GM19397 (cell line): Measurements from ENCODE around the gene ITGB1.
"Not testable (repeated sequence)": the region's sequence is repeated elsewhere in the genome, so short reads cannot be mapped to it uniquely, and the experiment has no call there.

Experiments
- ATAC-seq: cut with Tn5 transposase; IDR thresholded peaks from one replicate; pipeline ENCODE4 v1.9.1; 2021; ENCODE audit warnings: mild to moderate bottlenecking, moderate library complexity; ENCODE audit not compliant: unreplicated experiment

Gene ITGB1

DNA sequence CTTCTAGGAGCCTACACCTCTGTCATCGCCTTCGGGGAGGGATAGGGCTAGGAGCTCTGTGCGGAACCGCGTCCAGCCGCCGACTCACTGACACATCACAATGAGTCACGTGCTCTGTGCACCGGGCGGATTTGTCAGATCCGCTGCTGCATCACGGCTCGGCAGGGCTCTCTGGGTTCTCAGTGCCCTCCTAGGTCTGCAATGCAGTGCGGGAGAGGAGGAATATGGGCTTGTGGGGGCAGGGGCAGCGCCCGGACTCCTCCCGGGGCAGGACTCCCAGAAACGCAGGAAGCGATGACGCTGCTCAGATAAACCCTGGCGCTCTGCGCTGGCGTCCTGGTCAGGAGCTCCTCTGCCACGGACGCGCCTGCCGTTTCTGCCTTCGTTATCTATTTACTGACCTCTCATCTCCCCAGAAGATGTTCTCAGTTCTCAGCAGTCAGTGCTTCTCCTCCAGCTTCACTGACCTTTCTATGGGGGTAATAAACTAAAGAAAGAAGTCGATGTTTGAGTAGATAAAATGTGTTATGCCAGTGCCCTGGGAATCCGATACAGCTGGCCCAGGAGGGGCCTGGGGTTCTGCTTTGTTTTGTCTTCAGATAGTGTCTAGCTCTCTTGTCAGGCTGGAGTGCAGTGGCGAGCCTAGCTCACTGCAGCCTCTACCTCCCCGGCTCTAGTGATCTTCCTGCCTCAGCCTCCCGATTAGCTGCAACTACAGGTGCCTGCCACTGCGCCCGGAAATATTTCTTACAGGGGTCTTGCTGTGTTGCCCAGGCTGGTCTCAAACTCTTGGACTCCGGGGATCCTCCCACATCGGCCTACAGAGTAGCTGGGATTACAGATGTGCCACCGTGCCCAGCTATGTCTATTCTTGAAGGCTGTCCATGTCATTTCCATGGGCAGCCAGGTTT is 22.8 kb upstream of the ITGB1 start:
- peak; percentile 97 for ATAC-seq

DNA sequence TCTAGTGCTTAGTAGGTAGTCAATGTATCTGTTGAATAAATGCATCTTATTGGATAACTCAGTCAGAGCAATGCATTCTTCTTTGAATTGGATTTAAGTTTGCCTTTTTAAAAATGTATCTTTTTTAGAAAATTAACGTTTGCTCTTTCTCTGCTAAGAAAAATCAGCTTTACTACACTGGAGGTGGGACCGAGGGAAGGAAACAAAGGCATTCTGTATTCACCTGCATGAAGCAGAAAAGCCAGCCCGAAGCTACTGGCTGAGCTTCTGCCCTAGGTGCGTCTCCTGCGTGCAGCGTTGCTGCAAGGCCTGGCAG is 22.2 kb upstream of the ITGB1 start:
- ATAC-seq, result no peak

DNA sequence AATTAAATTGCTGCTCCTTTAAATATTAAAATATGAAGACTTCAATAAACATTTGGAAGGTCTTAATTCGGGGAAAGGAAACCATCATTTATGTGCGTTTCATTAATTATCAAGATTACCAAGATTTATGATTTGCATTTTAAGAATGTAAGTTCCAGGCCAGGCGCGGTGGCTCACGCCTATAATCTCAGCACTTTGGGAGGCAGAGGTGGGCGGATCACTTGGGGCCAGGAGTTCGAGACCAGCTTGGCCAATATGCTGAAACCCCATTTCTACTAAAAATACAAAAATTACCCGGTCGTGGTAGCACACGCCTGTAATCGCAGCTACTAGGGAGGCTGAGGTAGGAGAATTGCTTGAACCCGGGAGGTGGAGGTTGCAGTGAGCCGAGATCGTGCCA is 21.7 kb upstream of the ITGB1 start:
- ATAC-seq, result not testable (repeated sequence)

GRCh38 chr10:32979041-32979440 is 21.0 kb upstream of the ITGB1 start:
- ATAC-seq, result no peak

DNA sequence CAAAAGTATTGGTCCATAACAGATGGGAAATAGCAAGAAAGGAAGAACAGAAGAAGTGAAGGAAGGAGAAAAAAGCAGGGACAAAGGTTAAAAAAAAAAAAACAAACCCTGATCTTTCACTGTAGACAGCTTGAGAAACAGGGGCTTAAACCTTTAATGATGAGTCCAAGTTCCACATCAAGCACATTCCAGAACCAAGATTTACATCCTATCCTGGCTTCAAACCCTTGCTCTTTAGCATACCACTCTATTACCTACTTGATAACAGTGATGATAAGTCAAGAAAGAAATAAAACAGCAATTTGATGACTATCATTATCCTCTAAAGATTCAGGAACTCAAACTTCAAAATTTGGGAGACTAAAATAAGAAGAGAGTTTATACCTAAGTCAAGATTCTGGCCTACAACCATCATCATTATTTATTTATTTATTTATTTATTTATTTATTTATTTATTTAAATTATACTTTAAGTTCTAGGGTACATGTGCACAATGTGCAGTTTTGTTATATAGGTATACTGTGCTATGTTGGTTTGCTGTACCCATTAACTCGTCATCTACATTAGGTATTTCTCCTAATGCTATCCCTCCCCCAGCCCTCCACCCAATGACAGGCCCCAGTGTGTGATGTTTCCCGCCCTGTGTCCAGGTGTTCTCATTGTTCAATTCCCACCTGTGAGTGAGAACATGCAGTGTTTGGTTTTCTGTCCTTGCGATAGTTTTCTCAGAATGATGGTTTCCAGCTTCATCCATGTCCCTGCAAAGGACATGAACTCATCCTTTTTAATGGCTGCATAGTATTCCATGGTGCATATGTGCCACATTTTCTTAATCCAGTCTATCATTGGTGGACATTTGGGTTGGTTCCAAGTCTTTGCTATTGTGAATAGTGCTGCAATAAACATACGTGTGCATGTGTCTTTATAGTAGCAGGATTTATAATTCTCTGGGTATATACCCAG is 20.1 kb upstream of the ITGB1 start:
- not testable (repeated sequence) for ATAC-seq

DNA sequence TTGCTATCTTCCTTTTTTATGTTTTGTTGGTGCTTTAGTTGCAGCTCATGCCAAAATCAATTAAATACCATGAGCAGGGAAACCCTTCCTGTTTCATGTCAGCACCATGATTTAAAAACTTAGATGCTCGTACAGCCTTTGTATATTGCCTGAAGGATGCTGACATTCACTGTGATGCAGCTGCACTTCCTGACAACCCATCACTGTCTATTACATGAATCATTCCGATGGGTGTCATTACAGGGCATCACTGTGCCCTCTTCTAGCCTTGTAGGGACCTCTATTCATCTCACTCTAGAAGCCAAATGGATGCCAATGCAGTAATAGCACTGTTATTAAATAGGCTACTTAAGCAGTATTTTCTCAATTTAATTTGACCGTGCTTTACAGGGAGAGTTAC is 18.3 kb upstream of the ITGB1 start:
- no peak for ATAC-seq

GRCh38 chr10:32972929-32973328 is 14.9 kb upstream of the ITGB1 start:
- no peak for ATAC-seq

GRCh38 chr10:32972460-32972859 is 14.4 kb upstream of the ITGB1 start:
- no peak for ATAC-seq

DNA sequence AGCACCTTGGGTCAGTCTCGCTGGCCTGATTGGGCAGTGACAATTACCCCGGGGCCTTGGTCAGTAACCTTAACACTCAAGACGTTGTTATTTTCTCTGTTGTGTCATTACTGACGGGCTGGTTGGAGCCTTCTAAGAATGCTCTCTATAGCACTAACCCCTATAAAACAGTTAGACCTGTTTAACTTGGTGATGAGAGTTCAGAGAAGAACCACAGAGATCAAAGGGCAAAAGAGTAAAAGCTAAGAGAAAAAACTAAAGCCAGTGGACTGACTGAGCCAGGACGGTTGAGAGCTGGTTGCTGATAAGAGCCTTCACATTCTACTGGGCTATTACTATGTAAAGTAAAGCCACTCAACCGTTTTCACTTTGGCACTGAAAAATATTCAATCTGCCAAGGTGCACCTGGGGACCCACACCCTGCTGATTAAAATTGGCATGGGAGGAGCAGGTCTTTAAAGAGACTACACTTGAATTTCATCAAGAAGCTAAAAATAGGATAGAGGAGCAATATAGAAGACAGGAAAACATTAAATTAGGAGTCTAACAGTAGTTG is 13.6 kb upstream of the ITGB1 start:
- peak; percentile 44 for ATAC-seq

- no peak for ATAC-seq
Observed at GRCh38 chr10:32970910-32971309, 12.9 kb upstream of the ITGB1 start.

- ATAC-seq, result no peak
Observed at GRCh38 chr10:32964270-32964669, 6.2 kb upstream of the ITGB1 start.

DNA sequence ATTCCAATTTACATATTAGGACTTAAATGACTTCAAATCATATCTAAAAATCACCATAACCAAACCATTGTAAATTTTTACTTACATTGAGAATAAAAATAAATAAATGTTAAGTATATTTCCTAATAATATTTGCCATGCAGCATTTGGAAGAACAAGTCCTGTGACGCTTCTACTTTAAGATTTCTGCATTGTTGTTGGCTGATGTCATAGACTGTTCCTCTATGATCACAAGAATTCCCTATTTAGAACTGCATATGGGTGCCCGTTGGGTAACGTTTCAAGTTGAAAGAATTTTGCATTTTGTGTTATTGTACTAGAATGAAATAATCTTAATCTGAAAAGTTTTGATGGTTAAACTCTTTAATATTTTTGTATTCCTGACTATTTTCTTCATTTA is 5.1 kb upstream of the ITGB1 start:
- no peak for ATAC-seq

- no peak for ATAC-seq
Observed at GRCh38 chr10:32962521-32962920, 4.5 kb upstream of the ITGB1 start.

DNA sequence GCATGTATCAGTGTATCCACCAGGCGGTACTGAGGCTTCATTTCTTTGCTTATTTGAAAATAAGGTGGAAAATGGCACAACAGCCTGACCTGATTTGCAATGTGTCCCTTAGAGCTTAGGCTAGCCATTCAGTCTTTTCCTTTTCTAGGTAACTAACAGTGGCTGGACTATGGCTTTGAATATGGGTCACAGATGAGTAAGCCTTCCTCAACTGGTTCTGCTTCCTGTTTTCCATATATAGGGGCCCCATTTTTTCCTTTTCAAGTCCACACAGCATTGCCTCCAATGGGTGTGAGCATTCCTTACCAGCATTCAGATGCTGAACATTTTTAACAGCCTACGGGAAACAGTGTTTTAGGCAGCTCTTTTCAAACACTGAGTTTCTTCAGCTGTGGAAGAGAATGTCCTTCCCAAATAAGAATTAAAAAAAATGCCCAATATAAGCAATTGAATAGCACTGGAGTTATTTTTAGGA is 3.9 kb upstream of the ITGB1 start:
- ATAC-seq, result no peak

- no peak for ATAC-seq
Observed at GRCh38 chr10:32961343-32961894, 3.4 kb upstream of the ITGB1 start.

GRCh38 chr10:32960022-32960421 is 2.0 kb upstream of the ITGB1 start:
- ATAC-seq, result no peak

DNA sequence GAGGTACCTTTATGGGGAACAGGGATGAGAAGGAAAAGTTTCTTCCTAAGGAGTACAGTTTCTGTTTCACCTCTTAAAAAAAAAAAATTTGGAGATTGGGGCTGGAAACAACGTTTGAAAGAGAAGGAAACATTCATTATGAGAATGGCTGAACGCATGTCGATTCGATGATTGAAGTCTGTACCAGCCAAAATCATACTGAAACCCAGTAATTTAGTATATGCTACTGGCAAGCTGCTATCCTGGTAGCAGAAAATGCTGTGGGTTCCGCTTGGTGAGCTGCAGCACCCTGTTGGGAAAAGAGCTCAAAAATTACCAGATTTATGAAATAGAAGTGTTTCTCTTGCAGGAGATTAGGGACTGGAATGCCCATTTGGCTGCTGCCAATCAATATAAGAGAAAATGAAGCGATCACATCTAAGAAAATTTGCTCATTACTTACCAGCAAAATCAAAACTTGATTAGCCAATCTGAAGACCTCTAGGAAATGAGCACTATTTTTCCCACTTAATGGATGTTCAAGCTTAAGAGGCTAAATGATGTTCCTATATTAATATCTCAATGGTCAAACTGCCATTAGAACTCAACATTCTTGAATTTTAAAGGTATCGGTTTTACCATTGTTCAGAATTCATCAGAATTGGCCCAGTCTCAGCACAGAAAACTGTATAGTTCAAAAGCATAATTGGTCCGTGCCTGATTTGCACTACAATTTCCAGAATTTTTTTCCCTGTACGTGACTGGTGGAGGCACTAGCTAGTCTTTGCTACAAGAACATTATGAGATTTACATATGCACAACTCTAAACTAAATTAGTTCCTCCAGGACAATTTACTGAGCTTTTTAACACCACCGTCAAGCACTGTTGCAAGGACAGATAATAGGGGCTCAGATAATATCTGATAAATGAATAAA is 1.2 kb upstream of the ITGB1 start:
- no peak for ATAC-seq

GRCh38 chr10:32957341-32958084 is 517 bp downstream of the ITGB1 start:
- ATAC-seq, result peak; percentile 27
